Left ventricle myocardium inferior (tissue), 1 donor: ENCODE measurements around the gene MAP3K5. TPM values are rescaled to one million over a fixed set of nuclear protein-coding genes. Genes with fewer than 3 reads are reported as not detected.

Source experiments
- DNase-seq: peaks from one replicate; pipeline ENCODE4 v3.0.0-alpha.2; 2020
- H3K27ac ChIP-seq: fragments of 200-600 bp; replicated peaks from 2 replicates; pipeline ENCODE4 v1.8.0; 2021
- H3K27me3 ChIP-seq: fragments of 200-600 bp; 2 replicates; pipeline ENCODE4 v1.8.0; 2021; ENCODE audit warnings: low read depth
- H3K36me3 ChIP-seq: fragments of 200-600 bp; 2 replicates; pipeline ENCODE4 v1.8.0; 2021
- H3K4me1 ChIP-seq: fragments of 200-600 bp; 2 replicates; pipeline ENCODE4 v1.8.0; 2021
- H3K4me3 ChIP-seq: fragments of 200-600 bp; 2 replicates; pipeline ENCODE4 v1.8.0; 2021; ENCODE audit warnings: mild to moderate bottlenecking, moderate library complexity
- H3K9me3 ChIP-seq: fragments of 200-600 bp; replicated peaks from 2 replicates; pipeline ENCODE4 v1.8.0; 2021
- CTCF ChIP-seq: fragments of 200-600 bp; IDR thresholded peaks from 2 replicates; pipeline ENCODE4 v1.8.0; 2021; ENCODE audit warnings: antibody characterized with exemption, mild to moderate bottlenecking, borderline replicate concordance
- intact Hi-C: fragments of 100-400 bp; cut with micrococcal nuclease; formaldehyde crosslinking; loops from one replicate; pipeline ENCODE4 v1.11.0; 2022
- total RNA-seq: library from RNA; stranded (reverse); fragmentation: NEBNext Ultra II Directional; extraction: Animal tissue kit (Norgen Biotek cat#: 25700); gene quantifications from one replicate; pipeline ENCODE4 v1.2.1, GENCODE V29; 2021
- donor health status: DM: no; HTN: yes; CAD: no; lungs with severe emphysema.

MAP3K5 gene
- total RNA-seq, 1 donor from 2014 or later = 44.1 TPM

DNA sequence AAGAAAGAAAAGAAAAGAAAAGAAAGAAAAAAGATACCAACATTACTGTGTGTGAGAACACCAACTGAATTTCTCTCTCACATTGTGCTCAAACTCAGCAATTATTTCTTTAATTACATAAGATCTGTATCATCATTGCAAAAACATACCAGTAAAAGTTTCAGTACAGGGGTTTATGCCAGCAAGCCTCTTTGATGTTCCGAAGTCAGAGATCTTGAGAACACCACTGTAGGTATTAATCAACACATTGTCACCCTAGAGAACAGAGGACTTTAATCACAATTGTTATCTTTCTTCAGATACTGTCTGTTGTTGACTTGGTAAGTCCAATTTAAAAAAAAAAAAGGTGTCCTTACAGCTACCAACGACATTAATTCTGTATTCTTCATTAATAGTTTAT is 181.1 kb downstream of the MAP3K5 start:
- no peaks in the 10 kb centered on the region for H3K27me3 ChIP-seq
- no peaks in the 10 kb centered on the region for H3K9me3 ChIP-seq
- H3K4me3 ChIP-seq = no peak overlapping the region
- intact Hi-C loops = no loop called here
- H3K27ac ChIP-seq = no peak overlapping the region
- peaks cover 22% of the 10 kb centered on the region for H3K36me3 ChIP-seq
- peaks cover 22% of the 10 kb centered on the region for H3K4me1 ChIP-seq
- no peak for DNase-seq
- TF ChIP-seq CTCF = no peak

GRCh38 chr6:136609873-136610706 is 182.2 kb downstream of the MAP3K5 start:
- Histone ChIP-seq H3K4me1 (peaks cover 24% of the 10 kb centered on the region), H3K9me3 (no peaks in the 10 kb centered on the region), H3K36me3 (peaks cover 22% of the 10 kb centered on the region), H3K27ac (peak overlapping the region; percentile 31), H3K27me3 (no peaks in the 10 kb centered on the region), H3K4me3 (no peak overlapping the region)
- intact Hi-C loops = no loop called here
- no peak for DNase-seq
- TF ChIP-seq CTCF = no peak

- Histone ChIP-seq H3K27me3 (no peaks in the 10 kb centered on the region), H3K4me1 (peaks cover 35% of the 10 kb centered on the region), H3K4me3 (no peak overlapping the region), H3K27ac (no peak overlapping the region), H3K36me3 (peaks cover 17% of the 10 kb centered on the region), H3K9me3 (no peaks in the 10 kb centered on the region)
- DNase-seq = no peak
- intact Hi-C loops = no loop called here
- no peak for TF ChIP-seq CTCF
Observed at GRCh38 chr6:136608991-136609390, 183.3 kb downstream of the MAP3K5 start.

DNA sequence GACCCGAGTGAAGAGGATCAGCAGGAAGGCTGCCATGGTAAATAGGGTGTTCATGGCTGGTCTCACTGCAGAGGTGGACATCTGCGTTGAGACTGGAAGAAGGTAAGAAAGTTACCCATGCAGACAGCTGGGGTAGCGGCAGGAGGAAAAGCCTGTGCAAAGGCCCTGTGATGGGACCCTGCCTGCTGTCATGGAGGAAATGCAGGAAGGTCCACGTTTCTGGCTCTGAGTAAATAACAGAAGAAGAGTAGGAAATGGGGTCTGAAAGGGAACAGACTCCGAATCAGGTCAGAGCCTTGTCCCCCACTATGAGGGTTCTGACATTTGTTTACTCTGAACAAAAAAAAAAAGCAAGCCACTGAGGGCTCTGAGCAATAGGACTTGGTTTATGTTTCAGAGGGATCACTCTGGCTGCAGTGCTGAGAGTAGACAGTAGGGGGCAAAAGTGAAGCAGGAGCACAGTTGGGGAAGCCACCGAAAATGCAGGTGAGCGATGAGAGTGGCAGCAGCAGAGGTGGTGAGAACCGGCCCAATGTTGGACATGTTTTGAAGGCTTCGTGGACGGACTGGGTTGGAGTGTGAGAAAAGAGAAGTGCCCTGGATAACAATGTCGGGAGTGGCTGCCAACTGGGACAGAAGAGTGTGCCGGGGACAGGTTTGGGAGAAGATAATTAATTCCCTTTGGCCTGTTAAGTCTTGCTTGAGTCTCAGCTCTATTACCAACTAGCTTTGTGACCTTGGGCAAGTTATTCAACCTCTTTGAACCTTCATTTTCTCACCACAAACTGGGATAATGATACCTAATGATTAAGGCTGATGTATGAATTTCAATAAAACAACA is 184.1 kb downstream of the MAP3K5 start:
- intact Hi-C loops = no loop called here
- no peak overlapping the region for H3K27ac ChIP-seq
- no peak overlapping the region for H3K4me3 ChIP-seq
- peak; percentile 44 for DNase-seq
- no peaks in the 10 kb centered on the region for H3K9me3 ChIP-seq
- peak; percentile 79 for TF ChIP-seq CTCF
- H3K27me3 ChIP-seq = no peaks in the 10 kb centered on the region
- peaks cover 16% of the 10 kb centered on the region for H3K36me3 ChIP-seq
- peaks cover 35% of the 10 kb centered on the region for H3K4me1 ChIP-seq

- DNase-seq = no peak
- no peaks in the 10 kb centered on the region for H3K27me3 ChIP-seq
- no peak for TF ChIP-seq CTCF
- H3K4me1 ChIP-seq = peaks cover 35% of the 10 kb centered on the region
- H3K36me3 ChIP-seq = peaks cover 10% of the 10 kb centered on the region
- no peak overlapping the region for H3K27ac ChIP-seq
- intact Hi-C loops = no loop called here
- no peak overlapping the region for H3K4me3 ChIP-seq
- no peaks in the 10 kb centered on the region for H3K9me3 ChIP-seq
Observed at GRCh38 chr6:136607204-136607931, 184.9 kb downstream of the MAP3K5 start.
